GM18951 (cell line): Measurements from ENCODE around the gene ATP2C2.

Source experiments
- POLR2A ChIP-seq: IDR thresholded peaks from 4 replicates; pipeline ENCODE4 v1.6.1; 2011; ENCODE audit warnings: mild to moderate bottlenecking; ENCODE audit not compliant: insufficient read length, insufficient read depth; ENCODE audit errors: extremely low read depth
- in situ Hi-C: fragments of 300-500 bp; cut with MboI; formaldehyde crosslinking; loops from one replicate; pipeline ENCODE4 v1.12.0; 2022; ENCODE audit warnings: low sequenced_read_pairs, mixed read lengths, inconsistent platforms; ENCODE audit not compliant: unreplicated experiment

The ATP2C2 gene

DNA sequence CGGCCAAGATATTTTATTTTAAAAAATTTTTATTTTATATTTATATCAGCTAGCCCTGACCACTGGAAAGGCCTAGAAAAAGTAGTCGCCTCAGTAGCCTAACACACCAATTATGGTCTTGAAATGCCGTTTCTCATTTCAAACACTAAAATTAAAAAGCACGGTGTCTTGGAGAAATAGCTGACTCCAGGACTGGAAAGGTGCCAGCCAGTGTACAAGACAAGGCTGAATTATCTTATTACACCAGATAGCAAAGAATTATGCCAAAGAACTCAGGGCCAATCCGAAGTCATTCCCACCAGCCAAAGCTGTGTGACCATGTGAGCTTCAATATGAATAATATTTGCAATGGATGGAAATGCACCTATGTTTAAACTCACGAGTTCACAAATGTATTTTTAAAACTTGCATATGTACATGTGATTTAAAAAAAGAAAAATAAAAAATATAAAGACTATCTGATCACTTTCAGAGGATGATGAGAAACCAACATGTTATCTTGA lies 19.9 kb upstream of the ATP2C2 start:
- in situ Hi-C loops: no loop called here
- no peak for TF ChIP-seq POLR2A

- in situ Hi-C loops: no loop called here
- TF ChIP-seq POLR2A: no peak
These were observed 18.3 kb upstream of the ATP2C2 start for GRCh38 chr16:84349862-84350684.

DNA sequence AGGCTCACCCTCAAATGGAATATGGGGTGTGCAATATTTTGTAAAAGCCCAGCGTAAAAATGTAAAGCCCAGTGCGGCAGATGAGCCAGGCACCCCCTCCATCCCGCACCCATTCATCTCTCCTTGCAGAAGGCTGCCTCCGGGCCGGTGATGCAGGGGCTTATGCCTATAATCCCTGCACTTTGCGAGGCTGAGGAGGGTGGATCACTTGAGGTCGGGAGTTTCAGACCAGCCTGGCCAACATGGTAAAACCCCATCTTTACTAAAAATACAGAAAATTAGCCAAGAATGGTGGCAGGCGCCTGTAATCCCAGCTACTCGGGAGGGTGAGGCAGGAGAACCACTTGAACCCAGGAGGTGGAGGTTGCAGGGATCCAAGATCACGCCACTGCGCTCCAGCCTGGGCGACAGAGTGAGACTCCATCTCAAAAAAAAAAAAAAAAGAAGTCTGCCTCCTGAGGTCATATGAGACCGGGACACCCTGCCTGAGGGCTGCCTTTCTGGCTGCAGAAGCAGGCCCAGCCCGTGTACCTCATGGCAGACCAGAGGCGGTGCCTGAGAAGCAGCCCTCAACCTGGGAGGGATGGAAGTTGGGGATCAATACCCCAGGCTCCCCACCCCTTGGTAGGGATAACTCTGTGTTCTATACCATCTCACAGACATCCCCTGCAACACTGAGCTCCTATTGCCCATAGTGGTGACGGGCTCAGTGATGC lies 17.5 kb upstream of the ATP2C2 start:
- TF ChIP-seq POLR2A: no peak
- in situ Hi-C loops: no loop called here

DNA sequence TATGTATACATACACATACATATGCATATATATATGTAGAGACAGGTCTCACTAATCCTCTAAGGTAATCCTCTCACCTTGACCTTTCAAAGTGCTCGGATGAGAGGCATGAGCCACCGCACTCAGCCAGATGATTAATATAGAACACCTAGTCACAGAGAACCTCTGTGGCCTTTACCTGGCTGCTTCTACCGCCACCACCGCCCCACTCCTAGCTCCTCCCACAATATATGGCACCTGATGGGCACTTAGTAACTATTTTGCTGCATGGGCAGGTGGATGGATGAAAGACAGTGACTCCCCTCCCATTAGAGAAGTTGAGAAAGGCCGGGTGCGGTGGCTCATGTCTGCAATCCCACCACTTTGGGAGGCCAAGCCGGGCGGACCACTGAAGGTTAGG lies 16.7 kb upstream of the ATP2C2 start:
- no peak for TF ChIP-seq POLR2A

GRCh38 chr16:84354306-84354705 lies 14.0 kb upstream of the ATP2C2 start:
- in situ Hi-C loops: no loop called here
- no peak for TF ChIP-seq POLR2A

More for the DNA sequence above, 16.7 kb upstream of the ATP2C2 start:
- in situ Hi-C loops: no loop called here

DNA sequence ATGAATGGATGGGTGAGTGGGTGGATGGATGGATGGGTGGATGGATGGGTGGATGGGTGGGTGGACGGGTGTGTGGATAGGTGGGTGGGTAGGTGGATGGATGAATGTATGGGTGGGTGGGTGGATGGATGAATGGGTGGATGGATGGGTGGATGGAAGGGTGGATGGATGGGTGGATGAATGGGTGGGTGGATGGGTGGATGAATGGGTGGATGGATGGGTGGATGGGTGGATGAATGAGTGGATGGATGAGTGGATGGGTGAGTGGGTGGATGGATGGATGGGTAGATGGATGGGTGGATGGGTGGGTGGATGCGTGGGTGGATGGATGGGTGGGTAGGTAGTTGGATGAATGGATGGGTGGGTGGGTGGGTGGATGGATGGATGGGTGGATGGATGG lies 13.2 kb upstream of the ATP2C2 start:
- in situ Hi-C loops: no loop called here
- no peak for TF ChIP-seq POLR2A

GRCh38 chr16:84356176-84356575 lies 12.2 kb upstream of the ATP2C2 start:
- in situ Hi-C loops: no loop called here
- no peak for TF ChIP-seq POLR2A

DNA sequence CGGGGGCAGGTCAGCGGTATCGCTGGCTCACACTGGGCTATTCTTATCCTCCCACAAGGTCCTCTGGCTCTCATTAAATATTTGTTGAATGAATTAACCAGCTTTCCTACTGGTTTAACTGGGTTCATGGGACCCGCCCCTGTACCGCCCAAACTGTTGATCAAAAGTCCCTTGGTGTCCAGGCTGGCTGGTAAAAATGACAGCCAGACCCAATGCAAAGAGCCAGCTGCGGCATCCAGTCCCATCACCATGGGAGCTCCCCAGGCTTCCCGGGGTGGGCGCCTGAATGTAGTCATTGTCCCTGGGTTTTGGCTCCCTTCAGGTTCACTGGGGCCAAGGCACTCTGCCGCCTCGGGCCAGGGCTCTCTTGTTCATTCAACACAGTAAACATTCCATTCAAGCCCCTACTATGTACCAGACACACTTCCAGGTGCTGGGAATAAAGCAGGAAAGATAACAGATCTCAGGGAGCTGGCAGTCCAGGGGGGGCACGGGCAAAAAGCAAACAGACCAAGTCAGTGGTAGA lies 11.7 kb upstream of the ATP2C2 start:
- in situ Hi-C loops: no loop called here
- no peak for TF ChIP-seq POLR2A

DNA sequence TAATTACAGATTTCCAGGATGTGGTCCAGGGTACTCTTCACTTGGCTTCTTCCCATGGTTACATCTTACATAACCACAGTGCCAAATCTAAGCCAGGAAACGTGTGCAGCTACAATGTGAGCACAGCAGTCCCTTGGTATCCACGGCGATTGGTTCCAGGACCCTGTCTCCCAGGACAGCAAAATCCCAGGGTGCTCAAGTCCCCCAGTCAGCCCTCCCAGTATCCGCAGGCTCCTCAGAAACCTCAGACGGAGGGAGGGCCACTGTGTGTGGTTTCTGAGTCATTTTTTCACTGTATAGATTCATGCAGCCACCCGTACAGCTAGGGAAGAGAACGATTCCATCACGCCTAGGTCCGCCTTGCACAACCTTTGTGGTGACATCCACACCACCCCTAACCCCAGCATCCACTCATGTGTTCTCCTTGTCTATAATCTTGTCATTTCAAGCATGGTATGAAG lies 11.1 kb upstream of the ATP2C2 start:
- no peak for TF ChIP-seq POLR2A
- in situ Hi-C loops: no loop called here

- TF ChIP-seq POLR2A: no peak
- in situ Hi-C loops: no loop called here
These were observed 9.6 kb upstream of the ATP2C2 start for GRCh38 chr16:84358601-84359295.

- in situ Hi-C loops: no loop called here
- TF ChIP-seq POLR2A: no peak
These were observed 9.0 kb upstream of the ATP2C2 start for GRCh38 chr16:84359326-84359725.

DNA sequence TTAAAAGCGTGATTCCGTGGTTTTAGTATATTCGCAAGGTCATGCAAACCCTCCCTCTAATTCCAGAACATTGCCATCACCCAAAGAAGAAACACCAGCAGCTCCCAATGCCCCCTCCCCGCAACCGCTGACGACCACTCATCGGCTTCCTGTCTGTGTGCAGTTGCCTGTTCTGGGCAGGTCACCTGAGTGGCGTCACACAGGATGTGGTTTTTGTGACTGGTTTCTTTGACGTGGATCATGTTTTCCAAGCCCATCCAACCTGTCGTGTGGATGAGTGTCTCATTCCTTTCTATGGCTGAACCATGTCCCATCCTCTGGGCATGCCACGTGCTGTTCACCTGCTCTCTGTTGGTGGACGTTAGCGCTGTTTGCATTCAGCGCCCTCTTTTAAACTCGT lies 8.2 kb upstream of the ATP2C2 start:
- no peak for TF ChIP-seq POLR2A
- in situ Hi-C loops: no loop called here

DNA sequence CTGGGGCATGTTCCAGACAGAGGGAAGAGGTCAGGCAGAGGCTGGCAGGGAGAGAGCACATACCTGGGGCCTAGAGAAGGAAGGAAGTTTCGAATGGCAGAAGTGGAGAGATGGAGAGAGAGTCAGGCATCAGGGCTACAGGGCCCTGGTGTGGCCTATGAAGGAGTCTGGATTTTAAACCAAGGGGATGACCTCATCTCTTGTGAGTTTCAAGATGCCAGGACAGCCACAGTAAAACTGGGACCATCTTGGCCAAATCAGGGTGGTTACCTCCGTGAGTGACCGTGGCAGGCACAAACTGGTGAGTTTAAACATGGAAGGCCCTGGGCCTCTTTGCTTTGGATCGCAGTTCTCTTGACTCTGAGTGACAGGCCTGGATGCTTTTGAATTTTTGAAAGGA lies 7.6 kb upstream of the ATP2C2 start:
- TF ChIP-seq POLR2A: no peak
- in situ Hi-C loops: no loop called here
